ENCODE results near the gene OR56B4.

Gene OR56B4

DNA sequence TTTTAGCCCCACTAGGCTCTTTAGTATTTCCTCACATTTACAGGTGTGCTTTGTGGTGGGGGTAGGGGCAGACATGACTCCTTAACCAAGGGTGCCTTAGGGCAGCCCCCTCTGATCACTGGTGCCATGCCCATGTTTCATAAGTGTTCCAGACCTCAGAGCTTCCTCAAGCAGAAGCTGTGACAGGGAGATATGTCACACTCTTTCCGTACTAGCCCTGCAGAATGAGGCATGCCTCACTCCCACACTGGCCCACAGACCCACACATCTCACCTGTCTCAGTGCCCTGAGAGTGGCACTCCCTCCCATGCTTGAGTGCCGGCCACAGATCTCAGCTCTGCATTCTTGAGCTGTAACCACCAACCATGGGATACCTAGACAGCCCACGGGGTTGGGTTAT is 22.9 kb upstream of the OR56B4 start:
- TF ChIP-seq EZH2 (IDR thresholded peaks at IDR 0.05; ENCODE audit: borderline replicate concordance, low read length): no peak
- TF ChIP-seq, protein P1, sequence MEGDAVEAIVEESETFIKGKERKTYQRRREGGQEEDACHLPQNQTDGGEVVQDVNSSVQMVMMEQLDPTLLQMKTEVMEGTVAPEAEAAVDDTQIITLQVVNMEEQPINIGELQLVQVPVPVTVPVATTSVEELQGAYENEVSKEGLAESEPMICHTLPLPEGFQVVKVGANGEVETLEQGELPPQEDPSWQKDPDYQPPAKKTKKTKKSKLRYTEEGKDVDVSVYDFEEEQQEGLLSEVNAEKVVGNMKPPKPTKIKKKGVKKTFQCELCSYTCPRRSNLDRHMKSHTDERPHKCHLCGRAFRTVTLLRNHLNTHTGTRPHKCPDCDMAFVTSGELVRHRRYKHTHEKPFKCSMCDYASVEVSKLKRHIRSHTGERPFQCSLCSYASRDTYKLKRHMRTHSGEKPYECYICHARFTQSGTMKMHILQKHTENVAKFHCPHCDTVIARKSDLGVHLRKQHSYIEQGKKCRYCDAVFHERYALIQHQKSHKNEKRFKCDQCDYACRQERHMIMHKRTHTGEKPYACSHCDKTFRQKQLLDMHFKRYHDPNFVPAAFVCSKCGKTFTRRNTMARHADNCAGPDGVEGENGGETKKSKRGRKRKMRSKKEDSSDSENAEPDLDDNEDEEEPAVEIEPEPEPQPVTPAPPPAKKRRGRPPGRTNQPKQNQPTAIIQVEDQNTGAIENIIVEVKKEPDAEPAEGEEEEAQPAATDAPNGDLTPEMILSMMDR (IDR thresholded peaks at IDR 0.05; ENCODE audit: low read length): no peak

DNA sequence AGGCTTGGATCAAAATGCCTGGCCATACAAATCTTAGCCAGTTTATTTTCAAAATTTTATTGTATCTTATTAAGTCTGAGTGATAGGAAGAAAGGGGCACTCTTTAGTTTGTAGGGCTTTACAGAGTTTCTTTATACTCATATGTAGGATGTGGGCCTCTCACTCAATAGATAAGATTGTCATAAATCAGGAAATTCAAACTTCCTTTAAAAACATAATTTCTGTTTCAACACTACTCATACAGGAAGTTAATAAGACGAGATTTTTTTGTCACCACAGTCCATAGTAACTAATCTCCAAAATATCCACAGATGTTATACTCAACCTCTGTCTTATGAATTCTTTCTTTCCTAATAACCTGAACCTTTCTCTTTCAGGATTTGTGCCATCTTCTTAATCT is 13.3 kb upstream of the OR56B4 start:
- no peaks in the 10 kb centered on the region for H4K20me1 ChIP-seq (ENCODE audit: insufficient read depth, low read length)
- no peaks in the 10 kb centered on the region for H3K79me2 ChIP-seq (ENCODE audit: insufficient read depth, low read length)
- H3K4me1 ChIP-seq (ENCODE audit: insufficient read depth, low read length, severe bottlenecking): no peaks in the 10 kb centered on the region
- no peak overlapping the region for H3K27ac ChIP-seq (ENCODE audit: low read depth, low read length, poor library complexity, severe bottlenecking)
- H3K36me3 ChIP-seq (ENCODE audit: insufficient read depth, low read length): no peaks in the 10 kb centered on the region
- no peak overlapping the region for H3K4me3 ChIP-seq (ENCODE audit: low read depth, low read length, poor library complexity, severe bottlenecking)
- no peak overlapping the region for H2AFZ ChIP-seq (ENCODE audit: low read length)
- H3K27me3 ChIP-seq (ENCODE audit: insufficient read depth, low read length): no peaks in the 10 kb centered on the region
- H3F3A ChIP-seq (ENCODE audit: insufficient read depth, low read length): no peaks in the 10 kb centered on the region
- no peak for TF ChIP-seq EZH2 (IDR thresholded peaks at IDR 0.05; ENCODE audit: borderline replicate concordance, low read length)
- TF ChIP-seq, protein P1 (IDR thresholded peaks at IDR 0.05; ENCODE audit: low read length): no peak
- H3K9me3 ChIP-seq (ENCODE audit: low read length): no peaks in the 10 kb centered on the region
- no peaks in the 10 kb centered on the region for H3K9me2 ChIP-seq (ENCODE audit: low read depth, low read length)
- H3K4me2 ChIP-seq (ENCODE audit: low read length): no peak overlapping the region
- H3K9ac ChIP-seq (ENCODE audit: low read length): no peak overlapping the region

More for the DNA sequence above, 22.9 kb upstream of the OR56B4 start:
- H3K9me3 ChIP-seq (ENCODE audit: low read length): no peaks in the 10 kb centered on the region
- no peaks in the 10 kb centered on the region for H4K20me1 ChIP-seq (ENCODE audit: insufficient read depth, low read length)
- H3K4me1 ChIP-seq (ENCODE audit: insufficient read depth, low read length, severe bottlenecking): no peaks in the 10 kb centered on the region
- no peaks in the 10 kb centered on the region for H3K9me2 ChIP-seq (ENCODE audit: low read depth, low read length)
- H2AFZ ChIP-seq (ENCODE audit: low read length): no peak overlapping the region
- H3K27me3 ChIP-seq (ENCODE audit: insufficient read depth, low read length): no peaks in the 10 kb centered on the region
- H3K9ac ChIP-seq (ENCODE audit: low read length): no peak overlapping the region
- H3K36me3 ChIP-seq (ENCODE audit: insufficient read depth, low read length): no peaks in the 10 kb centered on the region
- H3K79me2 ChIP-seq (ENCODE audit: insufficient read depth, low read length): no peaks in the 10 kb centered on the region
- H3K27ac ChIP-seq (ENCODE audit: low read depth, low read length, poor library complexity, severe bottlenecking): no peak overlapping the region
- H3F3A ChIP-seq (ENCODE audit: insufficient read depth, low read length): no peaks in the 10 kb centered on the region
- no peak overlapping the region for H3K4me2 ChIP-seq (ENCODE audit: low read length)
- H3K4me3 ChIP-seq (ENCODE audit: low read depth, low read length, poor library complexity, severe bottlenecking): no peak overlapping the region

DNA sequence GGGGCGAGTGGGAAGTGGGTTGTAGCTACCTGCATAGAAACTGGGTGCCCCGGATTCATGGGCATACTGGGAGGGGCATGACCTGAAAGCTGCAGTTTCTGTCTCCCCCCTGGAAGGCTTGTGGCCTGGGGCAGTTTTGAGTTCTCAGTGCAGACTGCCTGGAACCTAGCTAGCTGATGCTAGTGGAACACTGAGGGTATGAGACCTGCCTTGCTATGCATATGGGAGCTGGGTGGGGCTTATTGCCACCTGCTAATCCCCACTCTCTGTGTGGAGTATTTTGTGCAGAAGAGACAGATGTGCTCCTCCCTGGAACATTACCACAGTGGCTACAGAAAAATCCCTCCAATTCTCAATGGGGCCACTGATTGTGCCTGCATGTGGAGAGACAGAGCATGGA is 11.7 kb upstream of the OR56B4 start:
- Histone ChIP-seq H3K27me3 (ENCODE audit: insufficient read depth, low read length) (no peaks in the 10 kb centered on the region), H3K36me3 (ENCODE audit: insufficient read depth, low read length) (no peaks in the 10 kb centered on the region), H3K4me2 (ENCODE audit: low read length) (no peak overlapping the region), H2AFZ (ENCODE audit: low read length) (no peak overlapping the region), H3K9me2 (ENCODE audit: low read depth, low read length) (no peaks in the 10 kb centered on the region), H3K9me3 (ENCODE audit: low read length) (no peaks in the 10 kb centered on the region), H3K4me3 (ENCODE audit: low read depth, low read length, poor library complexity, severe bottlenecking) (no peak overlapping the region), H3K79me2 (ENCODE audit: insufficient read depth, low read length) (no peaks in the 10 kb centered on the region), H3K27ac (ENCODE audit: low read depth, low read length, poor library complexity, severe bottlenecking) (no peak overlapping the region), H3F3A (ENCODE audit: insufficient read depth, low read length) (no peaks in the 10 kb centered on the region), H4K20me1 (ENCODE audit: insufficient read depth, low read length) (no peaks in the 10 kb centered on the region), H3K9ac (ENCODE audit: low read length) (no peak overlapping the region), H3K4me1 (ENCODE audit: insufficient read depth, low read length, severe bottlenecking) (no peaks in the 10 kb centered on the region)
- TF ChIP-seq, protein P1 (IDR thresholded peaks at IDR 0.05; ENCODE audit: low read length): no peak
- TF ChIP-seq EZH2 (IDR thresholded peaks at IDR 0.05; ENCODE audit: borderline replicate concordance, low read length): no peak
